ENCODE results near the gene ARL6IP5.

- TF ChIP-seq CTCF (IDR thresholded peaks at IDR 0.05) (no peak), POLR2A (IDR thresholded peaks at IDR 0.05) (no peak)
Measured at GRCh38 chr3:69105320-69105719, 20.6 kb downstream of the ARL6IP5 start.
